ENCODE results near the gene NMT1. TPM values are rescaled to one million over a fixed set of nuclear protein-coding genes. Genes with fewer than 3 reads are reported as not detected.

The NMT1 gene
- total RNA-seq, 1 donor from 2014 or later: 100 TPM

- peak; percentile 95 to 98 for DNase-seq (ENCODE audit: low read depth in 2 of 2)
Measured at GRCh38 chr17:45135192-45135977, 74.3 kb downstream of the NMT1 start, which contains the start of gene ACBD4. TSS of gene ACBD4 (plus strand) at chr17:45135687. CDS start at chr17:45136145, 458 bp downstream.

- DNase-seq (ENCODE audit: low read depth in 2 of 2): no peak
Measured at GRCh38 chr17:45135978-45136791, 75.1 kb downstream of the NMT1 start.

GRCh38 chr17:45136846-45137560 is 75.9 kb downstream of the NMT1 start:
- no peak for DNase-seq (ENCODE audit: low read depth in 2 of 2)

- no peak for DNase-seq (ENCODE audit: low read depth in 2 of 2)
Measured at GRCh38 chr17:45137561-45138305, 76.6 kb downstream of the NMT1 start.

GRCh38 chr17:45138911-45139532 is 77.9 kb downstream of the NMT1 start:
- DNase-seq (ENCODE audit: low read depth in 2 of 2): no peak

GRCh38 chr17:45139533-45139920 is 78.4 kb downstream of the NMT1 start:
- DNase-seq (ENCODE audit: low read depth in 2 of 2): no peak

- no peak for DNase-seq (ENCODE audit: low read depth in 2 of 2)
Measured at GRCh38 chr17:45143094-45143670, 82.1 kb downstream of the NMT1 start.

GRCh38 chr17:45143767-45144198 is 82.7 kb downstream of the NMT1 start:
- DNase-seq (ENCODE audit: low read depth in 2 of 2): no peak

DNA sequence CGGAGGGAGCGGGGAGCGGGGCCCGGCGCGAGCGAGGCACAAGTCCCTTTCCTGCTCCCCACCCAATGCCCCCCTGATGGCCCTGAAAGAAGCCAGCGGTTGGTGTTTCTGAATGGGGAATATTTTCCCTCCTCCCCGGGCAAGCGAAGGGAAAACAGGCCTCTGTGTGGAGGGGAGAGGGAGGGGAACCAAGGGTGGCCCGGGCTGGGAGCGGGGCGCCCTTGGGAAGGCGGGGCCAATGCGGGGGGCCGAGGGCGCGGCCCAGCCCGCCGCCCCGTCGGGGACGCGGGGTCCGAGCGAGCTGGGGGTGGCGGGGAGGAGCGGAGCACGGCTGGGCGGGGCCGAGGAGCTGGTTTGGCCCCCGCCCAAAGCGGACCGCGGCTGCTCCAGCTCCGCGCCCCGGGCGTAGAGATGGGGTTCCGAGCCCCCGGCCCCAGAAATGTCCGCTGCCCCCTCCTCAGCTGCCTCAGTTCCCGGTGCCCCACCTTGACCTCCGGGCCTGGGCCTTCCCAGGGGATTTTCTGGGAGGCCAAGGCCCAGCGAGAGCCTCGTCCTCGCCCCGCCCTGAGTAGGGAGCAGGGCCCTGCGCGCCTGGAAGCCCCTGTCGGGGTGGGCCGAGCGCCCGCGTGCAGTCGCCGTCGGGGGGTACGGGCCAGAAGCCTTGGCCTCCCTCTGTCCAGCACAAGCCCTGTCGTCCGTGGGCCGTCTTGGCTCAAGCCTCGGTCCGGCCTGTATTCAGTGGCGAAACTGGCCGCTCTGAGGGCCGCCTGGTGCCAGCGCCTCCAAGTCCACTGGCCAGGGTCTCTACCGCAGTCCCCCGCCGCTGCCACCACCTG is 83.3 kb downstream of the NMT1 start:
- no peak for DNase-seq (ENCODE audit: low read depth in 2 of 2)

DNA sequence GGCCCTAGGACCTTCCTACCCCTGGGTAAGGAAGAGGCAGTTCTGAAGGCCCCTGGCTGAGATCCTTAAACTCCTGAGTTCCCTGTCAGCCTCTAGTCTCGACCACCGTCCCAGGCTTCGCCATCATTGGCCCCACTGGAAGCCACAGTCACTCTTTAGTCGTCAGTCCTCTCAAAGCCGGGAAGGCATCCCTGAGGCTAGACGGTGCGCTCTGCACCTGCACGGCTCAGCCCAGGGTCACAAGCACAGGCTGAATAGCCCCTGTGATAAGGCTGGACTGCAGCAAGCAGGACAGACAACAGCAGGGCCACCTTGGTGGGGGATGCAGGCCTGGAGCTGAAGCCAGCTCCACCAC is 83.9 kb downstream of the NMT1 start:
- no peak for DNase-seq (ENCODE audit: low read depth in 2 of 2)

DNA sequence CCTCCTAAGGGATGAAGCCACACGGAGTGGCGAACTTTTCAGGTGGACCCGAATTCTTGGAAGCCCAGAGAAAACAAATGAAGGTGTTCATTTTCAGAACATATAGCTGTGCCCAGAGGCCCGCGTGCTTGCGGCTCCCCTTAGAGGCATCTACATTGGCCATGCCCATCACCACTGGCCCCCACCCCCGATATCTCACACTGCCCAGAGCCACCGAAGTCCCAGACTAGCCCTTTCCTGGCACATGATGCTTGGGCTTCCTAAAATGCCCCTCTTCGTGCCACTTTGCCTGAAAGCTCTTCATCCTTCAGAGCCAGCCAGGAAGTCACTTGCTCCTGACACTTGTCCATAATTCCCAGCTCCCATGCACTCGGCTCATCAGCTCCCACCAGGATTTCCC is 85.0 kb downstream of the NMT1 start:
- no peak for DNase-seq (ENCODE audit: low read depth in 2 of 2)

DNA sequence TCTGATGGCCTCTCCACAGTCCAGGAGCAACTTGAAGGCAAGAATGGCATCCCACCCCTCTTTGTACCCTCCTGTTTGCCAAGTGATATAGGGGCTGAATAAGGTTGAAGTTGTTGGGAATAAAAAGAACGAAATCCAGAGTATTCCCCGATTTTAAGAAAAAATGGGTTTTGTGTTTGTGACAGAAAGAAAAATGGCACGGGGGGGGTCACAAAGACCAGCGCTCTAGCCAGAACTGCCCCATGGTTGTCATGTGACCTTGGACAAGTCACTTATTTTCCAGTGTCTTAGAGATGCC is 85.4 kb downstream of the NMT1 start:
- no peak for DNase-seq (ENCODE audit: low read depth in 2 of 2)

DNA sequence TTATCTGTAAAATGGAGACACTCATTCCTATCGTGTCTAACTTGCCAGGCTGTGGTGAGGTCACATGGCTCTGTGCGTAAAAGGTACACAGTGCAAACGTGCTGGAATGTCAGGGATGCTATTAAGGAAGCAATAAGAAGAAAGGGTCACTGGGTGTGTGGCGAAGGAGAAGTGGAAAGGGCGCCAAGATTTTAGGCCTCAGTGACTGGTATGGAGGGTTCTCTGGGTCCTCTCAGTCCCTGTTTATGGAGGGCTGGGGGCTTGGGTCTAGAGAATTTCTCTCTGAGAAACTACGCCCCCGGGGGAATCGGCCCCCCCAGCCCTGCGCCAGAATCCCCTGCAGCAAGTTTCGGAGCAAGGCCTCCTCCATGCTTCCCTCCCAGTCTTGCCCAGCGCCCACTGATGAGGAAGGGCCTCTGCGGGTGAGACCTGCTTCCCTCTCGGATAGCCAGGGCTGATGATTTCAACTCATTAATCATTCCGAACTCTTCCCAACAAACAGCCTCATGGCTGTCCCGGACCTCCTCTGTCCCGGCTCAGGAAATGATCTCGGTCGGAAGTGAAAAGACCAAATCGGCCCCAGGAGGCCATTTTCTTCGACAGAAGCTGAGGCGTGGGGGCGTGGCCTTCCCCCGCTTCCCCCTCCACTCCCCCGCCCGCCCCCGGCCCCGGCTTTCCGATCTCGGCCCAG is 85.9 kb downstream of the NMT1 start:
- DNase-seq (ENCODE audit: low read depth in 2 of 2): peak; percentile 51 to 82

DNA sequence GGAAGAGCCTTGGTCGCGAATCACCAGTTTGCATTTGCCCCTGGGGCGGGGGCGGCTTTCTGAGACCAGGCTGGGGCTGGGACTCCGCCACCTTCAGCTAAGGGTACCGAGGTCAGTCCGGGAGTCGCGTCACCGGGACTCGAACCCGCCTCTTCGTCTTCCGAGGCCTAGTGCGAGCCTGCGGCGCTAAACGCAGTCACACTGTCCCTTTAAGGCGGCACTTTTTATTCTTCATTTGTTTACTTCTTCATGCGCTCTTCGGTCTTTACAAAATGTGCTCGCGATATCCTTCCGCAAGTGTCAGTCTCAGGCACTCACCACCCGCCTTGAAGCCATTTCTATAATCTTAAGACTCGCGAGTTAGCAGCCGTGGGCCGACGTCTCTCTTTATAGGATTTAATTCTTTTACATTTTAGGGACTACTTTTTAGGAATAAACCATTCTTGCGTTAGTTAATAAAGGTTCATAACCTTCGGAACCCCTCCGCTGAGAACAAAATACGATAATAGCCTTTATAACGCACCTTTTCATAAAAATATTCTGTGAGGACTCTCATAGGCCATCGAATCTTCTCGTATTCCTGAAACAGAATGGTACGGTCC is 86.6 kb downstream of the NMT1 start:
- DNase-seq (ENCODE audit: low read depth in 2 of 2): peak; percentile 85 to 91

DNA sequence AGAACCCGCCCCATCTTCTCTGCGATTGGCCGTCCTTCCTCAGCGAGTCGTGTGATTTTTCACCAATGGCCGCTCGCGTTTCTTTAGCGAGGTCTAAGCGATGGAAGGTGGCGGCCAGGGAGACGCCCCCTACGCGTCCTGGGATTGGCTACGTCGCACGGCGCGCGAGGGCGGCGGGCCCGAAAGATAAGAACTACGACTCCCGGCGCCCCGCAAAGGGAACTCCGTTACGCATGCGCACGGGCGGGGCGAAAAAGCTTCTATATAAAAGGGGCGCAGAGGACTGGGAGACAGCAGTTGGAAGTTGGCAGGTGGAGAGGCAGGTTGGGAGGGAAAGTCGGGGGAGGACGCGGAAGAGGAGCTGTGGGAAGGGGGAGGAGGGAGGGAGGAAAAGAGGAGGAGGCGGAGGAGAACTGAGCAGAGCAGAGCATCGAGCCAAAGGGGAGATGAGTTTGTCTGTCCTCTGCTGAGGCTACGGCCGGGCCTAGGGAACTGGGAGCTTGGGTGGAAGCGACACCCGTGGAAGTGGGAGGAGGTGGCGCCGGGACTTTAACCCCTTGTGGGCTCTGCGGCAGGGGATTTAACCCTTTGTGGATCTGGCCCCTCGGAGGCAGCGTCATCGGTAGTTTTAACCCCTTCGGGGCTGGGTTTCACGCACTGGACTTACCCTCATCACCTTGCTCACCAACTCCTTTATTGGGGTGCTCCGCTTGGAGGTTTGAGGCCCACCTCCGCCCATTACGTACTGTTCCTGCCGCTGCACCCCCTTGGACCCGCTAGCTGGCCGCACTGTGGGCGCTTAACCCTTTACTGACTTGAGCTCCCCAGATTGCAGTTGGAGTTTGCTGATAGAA is 87.3 kb downstream of the NMT1 start, which contains the start of gene HEXIM1:
Gene HEXIM1, plus strand, starts transcription at position 293 of the 854 bp plus-strand sequence. CDS start 716 bp downstream, outside the sequence.
- peak; percentile 99 to 100 for DNase-seq (ENCODE audit: low read depth in 2 of 2)

GRCh38 chr17:45149037-45149668 is 88.0 kb downstream of the NMT1 start:
- peak; percentile 54 to 87 for DNase-seq (ENCODE audit: low read depth in 2 of 2)

Data from dermis microvascular lymphatic vessel endothelial cell (primary cell).